ENCODE measurements around the gene SHISA9. TPM values are rescaled to one million over a fixed set of nuclear protein-coding genes. Genes with fewer than 3 reads are reported as not detected.

SHISA9 gene
- total RNA-seq, 3 donors from 2014 or later (not counting 1 experiment from before 2014, with no cell fraction given) = 0.05 TPM; not detected in 2

- no peak for TF ChIP-seq CTCF (IDR thresholded peaks at IDR 0.05)
- H3K9me3 Mint-ChIP-seq = no peaks in the 10 kb centered on the region
- H3K27ac ChIP-seq (ENCODE audit: low read length) = no peak overlapping the region
- H3K27me3 ChIP-seq (ENCODE audit: control insufficient read depth, insufficient read depth, low read length) = peaks cover 7% of the 10 kb centered on the region
- no peaks in the 10 kb centered on the region for H3K36me3 ChIP-seq (ENCODE audit: control insufficient read depth, insufficient read depth, low read length)
- no peaks in the 10 kb centered on the region for H3K4me1 Mint-ChIP-seq
- DNase-seq (no peak), ATAC-seq (no peak)
- H3K27me3 Mint-ChIP-seq (ENCODE audit: low read depth in 2 of 2) = peaks cover 19 to 44% of the 10 kb centered on the region in 2 donors
- no peaks in the 10 kb centered on the region for H3K4me1 ChIP-seq (ENCODE audit: control insufficient read depth, insufficient read depth, low read length)
- H3K36me3 Mint-ChIP-seq = no peaks in the 10 kb centered on the region
- H3K4me3 Mint-ChIP-seq = no peak overlapping the region
- intact Hi-C loops (cut with micrococcal nuclease) = no loop called here
- H3K4me3 ChIP-seq (ENCODE audit: low read length) = no peak overlapping the region
- H3K9me3 ChIP-seq (ENCODE audit: control insufficient read depth, insufficient read depth, low read length) = no peaks in the 10 kb centered on the region
- 6% methylated on average over 37 of the region's 37 CpGs for WGBS (ENCODE audit: insufficient coverage)
- H3K27ac Mint-ChIP-seq = no peak overlapping the region
These were observed 697 bp upstream of the SHISA9 start for GRCh38 chr16:12900599-12901203.

- Histone ChIP-seq H3K27me3 (ENCODE audit: control insufficient read depth, insufficient read depth, low read length) (peaks cover 7% of the 10 kb centered on the region), H3K27ac (ENCODE audit: low read length) (no peak overlapping the region), H3K9me3 (ENCODE audit: control insufficient read depth, insufficient read depth, low read length) (no peaks in the 10 kb centered on the region), H3K4me3 (ENCODE audit: low read length) (no peak overlapping the region), H3K36me3 (ENCODE audit: control insufficient read depth, insufficient read depth, low read length) (no peaks in the 10 kb centered on the region), H3K4me1 (ENCODE audit: control insufficient read depth, insufficient read depth, low read length) (no peaks in the 10 kb centered on the region)
- no peak for ATAC-seq
- no peak for DNase-seq
- no peak for TF ChIP-seq CTCF (IDR thresholded peaks at IDR 0.05)
- 2% methylated on average over 23 of the region's 34 CpGs for WGBS (ENCODE audit: insufficient coverage)
- peaks cover 19 to 40% of the 10 kb centered on the region in 2 donors for H3K27me3 Mint-ChIP-seq (ENCODE audit: low read depth in 2 of 2)
- H3K27ac Mint-ChIP-seq = no peak overlapping the region
- H3K9me3 Mint-ChIP-seq = no peaks in the 10 kb centered on the region
- H3K36me3 Mint-ChIP-seq = no peaks in the 10 kb centered on the region
- no peak overlapping the region for H3K4me3 Mint-ChIP-seq
- no peaks in the 10 kb centered on the region for H3K4me1 Mint-ChIP-seq
- intact Hi-C loops (cut with micrococcal nuclease) = no loop called here
These were observed 198 bp upstream of the SHISA9 start for GRCh38 chr16:12901204-12901596.

- H3K9me3 Mint-ChIP-seq = no peaks in the 10 kb centered on the region
- WGBS (ENCODE audit: insufficient coverage) = 5% methylated on average over 55 of the region's 55 CpGs
- H3K4me1 Mint-ChIP-seq = no peaks in the 10 kb centered on the region
- no peak overlapping the region for H3K27ac Mint-ChIP-seq
- no peak for ATAC-seq
- TF ChIP-seq CTCF (IDR thresholded peaks at IDR 0.05) = no peak
- peaks cover 19 to 37% of the 10 kb centered on the region in 2 donors for H3K27me3 Mint-ChIP-seq (ENCODE audit: low read depth in 2 of 2)
- no peaks in the 10 kb centered on the region for H3K4me1 ChIP-seq (ENCODE audit: control insufficient read depth, insufficient read depth, low read length)
- intact Hi-C loops (cut with micrococcal nuclease) = no loop called here
- H3K36me3 Mint-ChIP-seq = no peaks in the 10 kb centered on the region
- H3K36me3 ChIP-seq (ENCODE audit: control insufficient read depth, insufficient read depth, low read length) = no peaks in the 10 kb centered on the region
- no peaks in the 10 kb centered on the region for H3K9me3 ChIP-seq (ENCODE audit: control insufficient read depth, insufficient read depth, low read length)
- no peak overlapping the region for H3K4me3 Mint-ChIP-seq
- no peak overlapping the region for H3K4me3 ChIP-seq (ENCODE audit: low read length)
- no peak for DNase-seq
- H3K27me3 ChIP-seq (ENCODE audit: control insufficient read depth, insufficient read depth, low read length) = peaks cover 7% of the 10 kb centered on the region
- H3K27ac ChIP-seq (ENCODE audit: low read length) = no peak overlapping the region
These were observed 1.3 kb downstream of the SHISA9 start for GRCh38 chr16:12902511-12903372.
